ENCODE data around the gene TMEM183A. TPM values are rescaled to one million over a fixed set of nuclear protein-coding genes. Genes with fewer than 3 reads are reported as not detected.
A peak's percentile ranks its signal among the peaks of the same experiment; 100 is the strongest.

Gene TMEM183A
- polyA plus RNA-seq, 1 donor: 34.3 TPM

GRCh38 chr1:203069030-203069747 lies 62.0 kb downstream of the TMEM183A start:
- DNase-seq (ENCODE audit: low read depth): peak; percentile 43

GRCh38 chr1:203072002-203072602 lies 64.9 kb downstream of the TMEM183A start:
- no peak for DNase-seq (ENCODE audit: low read depth)

DNA sequence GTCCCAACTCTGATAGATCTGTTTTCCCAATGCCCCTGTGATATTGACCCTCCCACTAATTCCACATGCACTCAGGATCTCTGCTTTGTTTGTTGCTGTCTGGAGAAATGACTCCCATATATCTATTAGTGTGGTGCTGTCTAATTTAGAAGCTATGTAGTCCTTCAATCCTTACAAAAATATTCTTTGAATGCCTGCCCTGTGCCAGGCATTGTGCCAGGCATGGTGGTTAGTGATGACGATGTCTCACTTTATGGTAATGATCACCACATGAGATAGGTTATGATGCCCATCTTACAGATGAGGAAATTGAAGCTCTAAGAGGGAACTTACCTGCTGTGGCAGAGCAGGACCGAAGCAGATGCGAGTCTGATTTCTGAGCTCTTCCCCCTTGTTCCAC lies 65.7 kb downstream of the TMEM183A start:
- DNase-seq (ENCODE audit: low read depth): no peak

GRCh38 chr1:203073469-203073868 lies 66.3 kb downstream of the TMEM183A start:
- no peak for DNase-seq (ENCODE audit: low read depth)

Other genes with a start within 250 kb of the TMEM183A start
- 42.9 TPM for gene KDM5B, start 199.0 kb upstream of the TMEM183A start, polyA plus RNA-seq (ENCODE audit: insufficient read length)
- 1.6 TPM for gene PCAT6, start 196.4 kb upstream of the TMEM183A start, polyA plus RNA-seq (ENCODE audit: insufficient read length)
- gene RABIF, start 118.2 kb upstream of the TMEM183A start, polyA plus RNA-seq (ENCODE audit: insufficient read length): 6.6 TPM
- gene KLHL12, start 80.1 kb upstream of the TMEM183A start, polyA plus RNA-seq (ENCODE audit: insufficient read length): 18.7 TPM
- 64.9 TPM for gene ADIPOR1, start 49.1 kb upstream of the TMEM183A start, polyA plus RNA-seq (ENCODE audit: insufficient read length)
- gene CYB5R1, start 40.1 kb upstream of the TMEM183A start, polyA plus RNA-seq (ENCODE audit: insufficient read length): 85.2 TPM
- 62.1 TPM for gene PPFIA4, start 19.1 kb downstream of the TMEM183A start, polyA plus RNA-seq (ENCODE audit: insufficient read length)
- 442 TPM for gene MYOG, start 78.6 kb downstream of the TMEM183A start, polyA plus RNA-seq (ENCODE audit: insufficient read length)
- 5.3 TPM for gene ADORA1, start 120.4 kb downstream of the TMEM183A start, polyA plus RNA-seq (ENCODE audit: insufficient read length)
- gene MYBPH, start 168.5 kb downstream of the TMEM183A start, polyA plus RNA-seq (ENCODE audit: insufficient read length): 278 TPM
- gene CHI3L1, start 179.3 kb downstream of the TMEM183A start, polyA plus RNA-seq (ENCODE audit: insufficient read length): 1.1 TPM
- 0.71 TPM for gene CHIT1, start 222.3 kb downstream of the TMEM183A start, polyA plus RNA-seq (ENCODE audit: insufficient read length)